HG02798 (cell line): ENCODE data around the gene RTCA.

ENCODE experiments used
- ATAC-seq: cut with Tn5 transposase; IDR thresholded peaks from one replicate; pipeline ENCODE4 v1.9.1; 2021; ENCODE audit warnings: mild to moderate bottlenecking; ENCODE audit not compliant: unreplicated experiment, poor library complexity

RTCA gene

GRCh38 chr1:100340494-100340893 lies 74.5 kb downstream of the RTCA start:
- no peak for ATAC-seq

GRCh38 chr1:100342348-100342747 lies 76.3 kb downstream of the RTCA start:
- ATAC-seq: no peak
